Kidney (tissue), 14 donors: ENCODE results near the gene MPRIP. TPM values are rescaled to one million over a fixed set of nuclear protein-coding genes. Genes with fewer than 3 reads are reported as not detected.

Experiments used
- DNase-seq, 5 donors: peaks; one replicate each; pipeline ENCODE4 v3.0.0-alpha.2; 2013 to 2020
- FAIRE-seq: peaks from 2 replicates; lab custom pipeline; 2012; peaks lifted over from hg19 to GRCh38; lab: Jason Lieb, UNC
- H3K27ac ChIP-seq, 2 donors: one replicate each; pipeline ENCODE4 v1.7.0; 2013; ENCODE audit warnings: low read depth in 2 of 2, low read length in 2 of 2, inconsistent platforms in 1 of 2
- H3K27me3 ChIP-seq: one replicate; pipeline ENCODE4 v1.7.1; 2013; ENCODE audit warnings: low read length, inconsistent platforms; ENCODE audit not compliant: control insufficient read depth, insufficient read depth
- H3K36me3 ChIP-seq, 3 donors: one replicate each; pipeline versions ENCODE4 v1.7.0 to v1.7.1; 2013; ENCODE audit warnings: low read length in 3 of 3, control low read depth in 1 of 3, inconsistent platforms in 1 of 3; ENCODE audit not compliant: insufficient read depth in 3 of 3, control insufficient read depth in 2 of 3
- H3K4me1 ChIP-seq, 3 donors: one replicate each; pipeline versions ENCODE4 v1.7.0 to v1.7.1; 2013; ENCODE audit warnings: low read length in 3 of 3, inconsistent platforms in 1 of 3, low read depth in 1 of 3; ENCODE audit not compliant: control insufficient read depth in 2 of 3, insufficient read depth in 2 of 3
- H3K4me3 ChIP-seq, 3 donors: one replicate each; pipeline versions ENCODE4 v1.7.0 to v1.8.1; 2013; ENCODE audit warnings: low read length in 3 of 3, control low read depth in 1 of 3, inconsistent platforms in 1 of 3
- H3K9ac ChIP-seq, 3 donors: one replicate each; pipeline versions ENCODE4 v1.7.0 to v1.7.1; 2013; ENCODE audit warnings: low read length in 3 of 3, control low read depth in 1 of 3, inconsistent platforms in 1 of 3
- H3K9me3 ChIP-seq, 3 donors: one replicate each; pipeline versions ENCODE4 v1.7.0 to v1.7.1; 2013; ENCODE audit warnings: low read length in 3 of 3, control low read depth in 1 of 3, inconsistent platforms in 1 of 3; ENCODE audit not compliant: control insufficient read depth in 2 of 3, insufficient read depth in 1 of 3
- CTCF ChIP-seq: IDR thresholded peaks from 3 replicates; pipeline ENCODE4 v1.5.1; 2012; ENCODE audit warnings: mild to moderate bottlenecking, moderate library complexity, borderline replicate concordance; ENCODE audit not compliant: insufficient read depth; ENCODE audit errors: extremely low read depth
- intact Hi-C: fragments of 100-400 bp; cut with DNase I; formaldehyde crosslinking; loops from one replicate; pipeline ENCODE4 v1.11.1; 2022
- polyA plus RNA-seq: library from polyadenylated mRNA; stranded (reverse); fragments of 350-450 nt; fragmentation: Illumina TruSeq; extraction: RNeasy Lipid Tissue Mini Kit (QIAGEN cat#74804); gene quantifications from one replicate; pipeline ENCODE4 v1.2.3, GENCODE V29; 2014; ENCODE audit warnings: low read depth, low replicate concordance; ENCODE audit not compliant: insufficient read depth
- total RNA-seq: library from RNA; stranded (reverse); fragmentation: NEBNext Ultra II Directional; extraction: Animal tissue kit (Norgen Biotek cat#: 25700); gene quantifications from one replicate; pipeline ENCODE4 v1.2.1, GENCODE V29; 2021
- donor health status: control.
- donor health status: control.
- donor health status: control.
- donor health status: control.
- donor health status: control.
- donor health status: DM: yes; HTN: yes; CAD: no.
- donor health status: Normal renal cell carcinoma (clear cell type).

The MPRIP gene
- total and polyA plus RNA-seq, 2 donors from 2014 or later = 120 to 250 TPM

GRCh38 chr17:17144916-17145665 is 102.8 kb downstream of the MPRIP start:
- H3K36me3 ChIP-seq = peaks cover 0 to 47% (median 34%) of the 10 kb centered on the region in 3 donors
- H3K27ac ChIP-seq = no peak overlapping the region
- intact Hi-C loops = no loop called here
- DNase-seq (no peak), FAIRE-seq (no peak)
- peaks cover 0 to 10% (median 0%) of the 10 kb centered on the region in 3 donors for H3K4me1 ChIP-seq
- TF ChIP-seq CTCF = no peak
- H3K27me3 ChIP-seq = no peaks in the 10 kb centered on the region
- H3K4me3 ChIP-seq = no peak overlapping the region
- no peak overlapping the region for H3K9ac ChIP-seq
- no peaks in the 10 kb centered on the region for H3K9me3 ChIP-seq

- intact Hi-C loops = no loop called here
- Histone ChIP-seq H3K9me3 (no peaks in the 10 kb centered on the region), H3K36me3 (peaks cover 0 to 54% (median 29%) of the 10 kb centered on the region in 3 donors), H3K4me3 (no peak overlapping the region), H3K27me3 (no peaks in the 10 kb centered on the region), H3K4me1 (peaks cover 0 to 2% (median 0%) of the 10 kb centered on the region in 3 donors), H3K27ac (no peak overlapping the region), H3K9ac (no peak overlapping the region)
- no peak for DNase-seq
- TF ChIP-seq CTCF = no peak
- no peak for FAIRE-seq
These were observed 104.6 kb downstream of the MPRIP start for GRCh38 chr17:17146786-17147406.

GRCh38 chr17:17147821-17148220 is 105.6 kb downstream of the MPRIP start:
- Histone ChIP-seq H3K9ac (no peak overlapping the region), H3K4me3 (no peak overlapping the region), H3K27me3 (no peaks in the 10 kb centered on the region), H3K9me3 (no peaks in the 10 kb centered on the region), H3K27ac (no peak overlapping the region), H3K4me1 (peaks cover 0 to 5% (median 0%) of the 10 kb centered on the region in 3 donors), H3K36me3 (peaks cover 0 to 51% (median 28%) of the 10 kb centered on the region in 3 donors)
- no peak for TF ChIP-seq CTCF
- intact Hi-C loops = no loop called here
- FAIRE-seq (no peak), DNase-seq (no peak)
